Upper lobe of left lung (tissue), 6 donors: ENCODE results near the gene CLDN6. TPM values are rescaled to one million over a fixed set of nuclear protein-coding genes. Genes with fewer than 3 reads are reported as not detected.
"Not testable (repeated sequence)": the region's sequence is repeated elsewhere in the genome, so short reads cannot be mapped to it uniquely, and the experiment has no call there.

Experiments
- ATAC-seq, 2 donors: fragments of 200-7000 bp; cut with Tn5 transposase; one replicate each; pipeline ENCODE4 v1.9.1; 2022; ENCODE audit warnings: mild to moderate bottlenecking in 2 of 2, moderate library complexity in 2 of 2; ENCODE audit not compliant: low FRiP score in 2 of 2
- DNase-seq, 2 donors: peaks; one replicate each; pipeline ENCODE4 v3.0.0-alpha.2; 2019 to 2020
- H3K27ac ChIP-seq, 4 donors: fragments of 200-600 bp; sonication (generic); one replicate each; pipeline ENCODE4 v1.5.1; 2016 to 2019
- H3K27me3 ChIP-seq, 4 donors: fragments of 200-600 bp; sonication (generic); one replicate each; pipeline ENCODE4 v1.5.1; 2017 to 2019
- H3K36me3 ChIP-seq, 4 donors: fragments of 200-600 bp; sonication (generic); one replicate each; pipeline ENCODE4 v1.5.1; 2016 to 2019
- H3K4me1 ChIP-seq, 4 donors: fragments of 200-600 bp; sonication (generic); one replicate each; pipeline ENCODE4 v1.5.1; 2018 to 2019
- H3K4me3 ChIP-seq, 4 donors: fragments of 200-600 bp; sonication (generic); one replicate each; pipeline ENCODE4 v1.5.1; 2017 to 2019; ENCODE audit warnings: mild to moderate bottlenecking in 2 of 4, moderate library complexity in 1 of 4
- H3K9me3 ChIP-seq, 4 donors: fragments of 200-600 bp; sonication (generic); one replicate each; pipeline ENCODE4 v1.5.1; 2018 to 2019
- CTCF ChIP-seq, 6 experiments: fragments of 450-650 bp in 4 of 6; fragments of 200-600 bp in 2 of 6; sonication (generic) in 2 of 6; IDR thresholded peaks; one replicate each; pipeline ENCODE4 v1.5.1; 2016 to 2019; ENCODE audit warnings: antibody characterized with exemption in 6 of 6
- EP300 ChIP-seq, 4 donors: sonication (generic); formaldehyde crosslinking; IDR thresholded peaks; one replicate each; pipeline ENCODE4 v1.5.1; 2017; ENCODE audit warnings: antibody characterized with exemption in 4 of 4, control low read depth in 2 of 4
- POLR2A ChIP-seq, 4 donors: fragments of 450-650 bp; IDR thresholded peaks; one replicate each; pipeline ENCODE4 v1.5.1; 2016 to 2017; ENCODE audit warnings: antibody characterized with exemption in 4 of 4, mild to moderate bottlenecking in 2 of 4
- POLR2AphosphoS5 ChIP-seq, 2 donors: sonication (generic); formaldehyde crosslinking; IDR thresholded peaks; one replicate each; pipeline ENCODE4 v1.5.1; 2017; ENCODE audit warnings: antibody characterized with exemption in 2 of 2
- WGBS, 2 donors: methylation state at CpG; one replicate each; pipeline ENCODE4 v1.1.5; 2017 to 2018; 5-methylcytosine and 5-hydroxymethylcytosine counted together
- total RNA-seq, 6 donors: library from RNA; depleted of rRNA in 4 of 6; stranded (reverse); fragments of >200 nt in 4 of 6; gene quantifications; one replicate each; pipeline versions ENCODE4 v1.1.0 to v1.2.1, GENCODE V29; 2016 to 2021
- donor health status: DM: no; HTN: no; CAD: no; lungs with moderate emphysema.
- donor health status: DM: no; HTN: yes; CAD: no; lungs with severe emphysema.

Gene CLDN6
- total RNA-seq, 6 donors from 2014 or later, result 0.30 to 1.9 (median 0.72) TPM; not detected in 3

- Histone ChIP-seq H3K36me3 (no peaks in the 10 kb centered on the region), H3K9me3 (no peaks in the 10 kb centered on the region), H3K4me1 (peaks cover 20 to 40% (median 27%) of the 10 kb centered on the region in 4 donors), H3K4me3 (peak overlapping the region; percentile 71 to 95 (median 77)), H3K27ac (peak overlapping the region; percentile 88 to 98 (median 90)), H3K27me3 (no peaks in the 10 kb centered on the region)
- ATAC-seq (peak; percentile 95 to 99), DNase-seq (peak; percentile 94 to 98)
- TF ChIP-seq EP300 (IDR thresholded peaks at IDR 0.05) (peak in 2 of 4 donors; percentile 90 to 93), CTCF (IDR thresholded peaks at IDR 0.05) (peak; percentile 98 to 100 (median 100)), POLR2AphosphoS5 (IDR thresholded peaks at IDR 0.05) (peak; percentile 81 to 82), POLR2A (IDR thresholded peaks at IDR 0.05) (peak in 1 of 4 donors; percentile 72)
- WGBS, 2 donors, result 0% methylated on average over 10 to 14 of the region's 67 CpGs
Observed at GRCh38 chr16:3059041-3059722, 41.2 kb upstream of the CLDN6 start.

DNA sequence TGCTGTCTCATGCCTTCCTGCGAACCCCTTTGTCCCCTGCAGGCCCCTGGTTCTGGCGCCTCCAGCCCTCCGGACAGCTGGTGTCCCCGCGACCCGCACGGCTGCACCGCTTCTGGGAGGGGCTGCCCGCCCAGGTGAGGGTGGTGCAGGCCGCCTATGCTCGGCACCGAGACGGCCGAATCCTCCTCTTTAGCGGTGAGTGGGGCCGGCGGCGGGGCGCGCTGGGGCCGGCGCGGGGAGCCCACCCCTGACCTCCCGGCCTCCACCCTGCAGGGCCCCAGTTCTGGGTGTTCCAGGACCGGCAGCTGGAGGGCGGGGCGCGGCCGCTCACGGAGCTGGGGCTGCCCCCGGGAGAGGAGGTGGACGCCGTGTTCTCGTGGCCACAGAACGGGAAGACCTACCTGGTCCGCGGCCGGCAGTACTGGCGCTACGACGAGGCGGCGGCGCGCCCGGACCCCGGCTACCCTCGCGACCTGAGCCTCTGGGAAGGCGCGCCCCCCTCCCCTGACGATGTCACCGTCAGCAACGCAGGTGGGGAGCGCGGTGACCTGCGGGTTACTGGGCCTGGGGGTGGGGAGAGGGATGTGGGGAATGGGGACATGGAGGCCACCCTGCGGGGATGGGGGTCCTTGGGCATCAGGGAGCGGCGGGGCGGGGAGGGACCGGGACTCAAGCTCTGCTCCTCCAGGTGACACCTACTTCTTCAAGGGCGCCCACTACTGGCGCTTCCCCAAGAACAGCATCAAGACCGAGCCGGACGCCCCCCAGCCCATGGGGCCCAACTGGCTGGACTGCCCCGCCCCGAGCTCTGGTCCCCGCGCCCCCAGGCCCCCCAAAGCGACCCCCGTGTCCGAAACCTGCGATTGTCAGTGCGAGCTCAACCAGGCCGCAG, 40.4 kb upstream of the CLDN6 start:
- TF ChIP-seq CTCF (IDR thresholded peaks at IDR 0.05), result peak in 1 of 6 experiments; percentile 28
- TF ChIP-seq POLR2AphosphoS5 (IDR thresholded peaks at IDR 0.05), result no peak
- no peaks in the 10 kb centered on the region for H3K27me3 ChIP-seq
- H3K4me3 ChIP-seq, result peak overlapping the region; percentile 71 to 95 (median 77)
- no peaks in the 10 kb centered on the region for H3K9me3 ChIP-seq
- peak overlapping the region; percentile 88 to 98 (median 90) for H3K27ac ChIP-seq
- DNase-seq, result peak; percentile 73 to 91
- H3K36me3 ChIP-seq, result no peaks in the 10 kb centered on the region
- peaks cover 20 to 40% (median 27%) of the 10 kb centered on the region in 4 donors for H3K4me1 ChIP-seq
- WGBS, 2 donors, result 8% methylated on average over 33 of the region's 77 CpGs; no CpG with 5 or more reads in 1 of the 2 donors
- peak; percentile 25 to 34 for ATAC-seq

- no peaks in the 10 kb centered on the region for H3K9me3 ChIP-seq
- peak overlapping the region in 3 of 4 donors; percentile 71 to 95 (median 72) for H3K4me3 ChIP-seq
- H3K4me1 ChIP-seq, result peaks cover 20 to 40% (median 27%) of the 10 kb centered on the region in 4 donors
- WGBS, 2 donors, result 89 to 92% methylated on average over 20 of the region's 22 CpGs
- TF ChIP-seq CTCF (IDR thresholded peaks at IDR 0.05) (no peak), EP300 (IDR thresholded peaks at IDR 0.05) (no peak), POLR2AphosphoS5 (IDR thresholded peaks at IDR 0.05) (no peak), POLR2A (IDR thresholded peaks at IDR 0.05) (no peak)
- no peaks in the 10 kb centered on the region for H3K27me3 ChIP-seq
- DNase-seq, result peak in 1 of 2 donors; percentile 75
- ATAC-seq, result no peak
- H3K36me3 ChIP-seq, result no peaks in the 10 kb centered on the region
- H3K27ac ChIP-seq, result peak overlapping the region in 3 of 4 donors; percentile 88 to 98 (median 91)
Observed at GRCh38 chr16:3057181-3058138, 39.5 kb upstream of the CLDN6 start.

DNA sequence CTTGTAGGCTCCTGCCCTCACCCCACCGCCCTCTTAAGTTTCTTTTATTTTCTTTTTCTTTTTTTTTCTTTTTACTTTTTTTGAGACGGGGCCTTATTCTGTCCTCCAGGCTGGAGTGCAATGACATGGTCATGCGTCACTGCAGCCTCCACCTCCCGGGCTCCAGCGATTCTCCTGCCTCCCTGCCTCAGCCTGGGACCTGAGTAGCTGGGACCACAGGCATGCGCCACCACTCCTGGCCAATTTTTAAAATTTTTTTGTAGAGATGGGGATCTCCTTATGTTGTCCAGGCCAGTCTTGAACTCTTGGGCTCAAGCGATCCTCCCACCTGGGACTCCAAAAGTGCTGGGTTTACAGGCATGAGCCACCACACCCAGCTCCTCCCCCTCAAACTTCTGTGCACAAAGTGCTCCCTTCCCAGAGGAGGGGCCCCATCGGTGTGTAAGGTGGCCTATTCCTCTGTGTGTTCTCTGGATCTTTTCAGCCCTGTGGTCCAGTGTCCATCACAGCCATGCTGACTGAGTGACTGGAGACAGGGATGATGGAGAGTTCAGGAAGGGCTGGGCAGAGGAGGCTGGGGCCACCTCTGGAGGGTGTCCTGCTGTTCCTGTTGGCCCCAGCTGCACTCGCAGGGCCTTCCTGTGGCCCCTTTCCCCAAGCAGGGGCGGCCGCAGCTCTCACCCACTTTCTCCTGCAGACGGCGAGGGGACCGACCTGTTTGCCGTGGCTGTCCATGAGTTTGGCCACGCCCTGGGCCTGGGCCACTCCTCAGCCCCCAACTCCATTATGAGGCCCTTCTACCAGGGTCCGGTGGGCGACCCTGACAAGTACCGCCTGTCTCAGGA, 38.6 kb upstream of the CLDN6 start:
- 84 to 88% methylated on average over 18 to 19 of the region's 19 CpGs for WGBS, 2 donors
- TF ChIP-seq POLR2A (IDR thresholded peaks at IDR 0.05), result no peak
- TF ChIP-seq CTCF (IDR thresholded peaks at IDR 0.05), result no peak
- TF ChIP-seq EP300 (IDR thresholded peaks at IDR 0.05), result no peak
- no peak for TF ChIP-seq POLR2AphosphoS5 (IDR thresholded peaks at IDR 0.05)
- no peak for ATAC-seq
- no peaks in the 10 kb centered on the region for H3K27me3 ChIP-seq
- no peak overlapping the region for H3K4me3 ChIP-seq
- H3K36me3 ChIP-seq, result no peaks in the 10 kb centered on the region
- no peaks in the 10 kb centered on the region for H3K9me3 ChIP-seq
- DNase-seq, result no peak
- peak overlapping the region in 1 of 4 donors; percentile 67 for H3K27ac ChIP-seq
- H3K4me1 ChIP-seq, result peaks cover 20 to 40% (median 27%) of the 10 kb centered on the region in 4 donors

GRCh38 chr16:3055734-3056115, 37.7 kb upstream of the CLDN6 start:
- not testable (repeated sequence) for DNase-seq, H3K4me3 ChIP-seq, H3K9me3 ChIP-seq, H3K27me3 ChIP-seq, ATAC-seq, H3K36me3 ChIP-seq
- WGBS, 2 donors, result 78 to 79% methylated on average over 8 to 9 of the region's 9 CpGs
- Histone ChIP-seq H3K27ac (peak overlapping the region in 3 of 4 donors; percentile 10 to 67 (median 61)), H3K4me1 (peaks cover 20 to 40% (median 27%) of the 10 kb centered on the region in 4 donors)
